HG03558 (cell line): ENCODE measurements around the gene DCST2.

Source experiments
- ATAC-seq: cut with Tn5 transposase; IDR thresholded peaks from one replicate; pipeline ENCODE4 v1.9.1; 2021; ENCODE audit warnings: moderate number of reproducible peaks; ENCODE audit not compliant: unreplicated experiment; ENCODE audit errors: extremely low read depth

Gene DCST2

DNA sequence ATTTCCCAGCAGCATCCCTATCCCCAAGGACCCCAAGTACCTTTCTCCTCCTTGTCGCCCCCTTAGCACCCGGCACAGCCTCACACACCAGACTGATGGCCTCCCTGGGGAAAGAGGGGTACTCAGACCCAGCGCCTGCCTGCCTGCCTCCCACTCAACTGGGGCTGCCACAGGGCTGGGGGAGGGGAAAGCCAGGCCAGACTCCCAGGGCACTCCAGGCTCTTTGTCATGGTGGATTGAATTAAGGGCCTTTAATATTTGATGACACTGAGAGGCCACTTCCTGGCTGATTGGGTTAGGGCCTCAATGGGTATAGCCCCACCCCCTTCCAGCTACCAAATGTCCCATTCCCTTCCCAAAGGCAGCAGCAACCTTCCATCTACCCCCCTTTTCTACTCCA, 64.8 kb downstream of the DCST2 start:
- no peak for ATAC-seq
